22Rv1 (cell line): Measurements from ENCODE around the gene TMEM271.

ENCODE experiments used
- CTCF ChIP-seq: fragments of 450-650 bp; IDR thresholded peaks from 2 replicates; pipeline ENCODE4 v1.5.1; 2017; ENCODE audit warnings: mild to moderate bottlenecking
- ZFX ChIP-seq: fragments of 450-650 bp; IDR thresholded peaks from 2 replicates; pipeline ENCODE4 v1.6.1; 2017; ENCODE audit warnings: antibody characterized with exemption, borderline replicate concordance

- TF ChIP-seq CTCF, result no peak
- no peak for TF ChIP-seq ZFX
These were observed 4.1 kb downstream of the TMEM271 start for GRCh38 chr4:571838-572572.
